ENCODE results near the gene TEX2.

- TF ChIP-seq CTCF (IDR thresholded peaks at IDR 0.05) = no peak
- TF ChIP-seq EZH2 (IDR thresholded peaks at IDR 0.05; ENCODE audit: borderline replicate concordance, insufficient read depth, low read depth, low read length, poor library complexity, severe bottlenecking) = no peak
Observed at GRCh38 chr17:64131606-64132270, 131.3 kb downstream of the TEX2 start.
